Neural progenitor cell (in vitro differentiated cells): ENCODE measurements around the gene PPARGC1A.

Source experiments
- CTCF ChIP-seq: fragments of 200-600 bp; sonication (generic); IDR thresholded peaks from 2 replicates; pipeline ENCODE4 v1.5.1; 2017; ENCODE audit warnings: antibody characterized with exemption, mild to moderate bottlenecking
- EZH2 ChIP-seq: fragments of 200-600 bp; sonication (generic); IDR thresholded peaks from 2 replicates; pipeline ENCODE4 v1.6.1; 2017; ENCODE audit warnings: antibody characterized with exemption, mild to moderate bottlenecking, moderate library complexity
- EZH2phosphoT487 ChIP-seq: fragments of 200-600 bp; sonication (generic); IDR thresholded peaks from 2 replicates; pipeline ENCODE4 v1.6.1; 2017; ENCODE audit warnings: antibody characterized with exemption

- no peak for TF ChIP-seq CTCF
- no peak for TF ChIP-seq EZH2
- TF ChIP-seq EZH2phosphoT487, result no peak
Observed at GRCh38 chr4:23922013-23922412, 32.2 kb upstream of the PPARGC1A start.
